ENCODE results near the gene TSHR.

DNA sequence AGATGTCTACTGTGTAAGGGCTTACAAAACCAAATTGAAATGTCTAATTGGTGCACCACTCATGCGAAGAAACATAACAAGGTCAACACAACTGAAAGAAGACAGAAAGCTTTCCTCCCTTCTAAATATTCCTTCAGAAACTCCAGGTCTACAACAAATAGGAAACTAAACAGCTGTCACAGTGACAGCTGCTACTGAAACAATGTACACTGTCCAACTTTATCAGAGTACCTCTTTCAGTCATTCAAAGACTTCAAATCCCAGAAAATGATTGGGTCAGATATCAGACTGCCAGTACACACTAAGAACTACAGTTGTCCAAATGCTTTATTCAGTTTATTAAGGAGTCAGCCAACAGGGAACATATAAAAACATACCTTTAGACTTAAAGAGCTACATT is 49.1 kb upstream of the TSHR start:
- TF ChIP-seq SMAD1 (CRISPR knock-in tag; IDR thresholded peaks at IDR 0.05; ENCODE audit: borderline replicate concordance, low read depth) (no peak), LBX2 (CRISPR knock-in tag; IDR thresholded peaks at IDR 0.05; ENCODE audit: borderline replicate concordance) (no peak), MTA3 (CRISPR knock-in tag; IDR thresholded peaks at IDR 0.05) (no peak), NFE2L1 (CRISPR knock-in tag; IDR thresholded peaks at IDR 0.05; ENCODE audit: borderline replicate concordance) (no peak), ZNF784 (CRISPR knock-in tag; IDR thresholded peaks at IDR 0.05; ENCODE audit: borderline replicate concordance) (no peak), TARDBP (CRISPR knock-in tag; IDR thresholded peaks at IDR 0.05) (no peak), HOXA7 (CRISPR knock-in tag; IDR thresholded peaks at IDR 0.05) (no peak), ZFX (CRISPR knock-in tag; IDR thresholded peaks at IDR 0.05; ENCODE audit: low read depth) (no peak), ZNF296 (CRISPR knock-in tag; conservative IDR thresholded peaks at IDR 0.05) (no peak), TAF1 (CRISPR knock-in tag; IDR thresholded peaks at IDR 0.05) (no peak), ZSCAN25 (CRISPR knock-in tag; IDR thresholded peaks at IDR 0.05) (no peak)
- TF ChIP-seq, protein P1, sequence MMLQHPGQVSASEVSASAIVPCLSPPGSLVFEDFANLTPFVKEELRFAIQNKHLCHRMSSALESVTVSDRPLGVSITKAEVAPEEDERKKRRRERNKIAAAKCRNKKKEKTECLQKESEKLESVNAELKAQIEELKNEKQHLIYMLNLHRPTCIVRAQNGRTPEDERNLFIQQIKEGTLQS (CRISPR knock-in tag; IDR thresholded peaks at IDR 0.05): no peak
- TF ChIP-seq, protein P2, sequence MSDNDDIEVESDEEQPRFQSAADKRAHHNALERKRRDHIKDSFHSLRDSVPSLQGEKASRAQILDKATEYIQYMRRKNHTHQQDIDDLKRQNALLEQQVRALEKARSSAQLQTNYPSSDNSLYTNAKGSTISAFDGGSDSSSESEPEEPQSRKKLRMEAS (IDR thresholded peaks at IDR 0.05): no peak
- TF ChIP-seq, protein P3, sequence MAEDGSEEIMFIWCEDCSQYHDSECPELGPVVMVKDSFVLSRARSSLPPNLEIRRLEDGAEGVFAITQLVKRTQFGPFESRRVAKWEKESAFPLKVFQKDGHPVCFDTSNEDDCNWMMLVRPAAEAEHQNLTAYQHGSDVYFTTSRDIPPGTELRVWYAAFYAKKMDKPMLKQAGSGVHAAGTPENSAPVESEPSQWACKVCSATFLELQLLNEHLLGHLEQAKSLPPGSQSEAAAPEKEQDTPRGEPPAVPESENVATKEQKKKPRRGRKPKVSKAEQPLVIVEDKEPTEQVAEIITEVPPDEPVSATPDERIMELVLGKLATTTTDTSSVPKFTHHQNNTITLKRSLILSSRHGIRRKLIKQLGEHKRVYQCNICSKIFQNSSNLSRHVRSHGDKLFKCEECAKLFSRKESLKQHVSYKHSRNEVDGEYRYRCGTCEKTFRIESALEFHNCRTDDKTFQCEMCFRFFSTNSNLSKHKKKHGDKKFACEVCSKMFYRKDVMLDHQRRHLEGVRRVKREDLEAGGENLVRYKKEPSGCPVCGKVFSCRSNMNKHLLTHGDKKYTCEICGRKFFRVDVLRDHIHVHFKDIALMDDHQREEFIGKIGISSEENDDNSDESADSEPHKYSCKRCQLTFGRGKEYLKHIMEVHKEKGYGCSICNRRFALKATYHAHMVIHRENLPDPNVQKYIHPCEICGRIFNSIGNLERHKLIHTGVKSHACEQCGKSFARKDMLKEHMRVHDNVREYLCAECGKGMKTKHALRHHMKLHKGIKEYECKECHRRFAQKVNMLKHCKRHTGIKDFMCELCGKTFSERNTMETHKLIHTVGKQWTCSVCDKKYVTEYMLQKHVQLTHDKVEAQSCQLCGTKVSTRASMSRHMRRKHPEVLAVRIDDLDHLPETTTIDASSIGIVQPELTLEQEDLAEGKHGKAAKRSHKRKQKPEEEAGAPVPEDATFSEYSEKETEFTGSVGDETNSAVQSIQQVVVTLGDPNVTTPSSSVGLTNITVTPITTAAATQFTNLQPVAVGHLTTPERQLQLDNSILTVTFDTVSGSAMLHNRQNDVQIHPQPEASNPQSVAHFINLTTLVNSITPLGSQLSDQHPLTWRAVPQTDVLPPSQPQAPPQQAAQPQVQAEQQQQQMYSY (CRISPR knock-in tag; IDR thresholded peaks at IDR 0.05): no peak

Data from HepG2 (cell line).